PFSK-1 (cell line): ENCODE measurements around the gene SCTR.

ENCODE experiments used
- POLR2AphosphoS5 ChIP-seq: IDR thresholded peaks from 2 replicates; pipeline ENCODE4 v1.6.1; 2012; ENCODE audit warnings: low read depth, mild to moderate bottlenecking, control low read depth, low read length, moderate library complexity
- SIN3A ChIP-seq: IDR thresholded peaks from 2 replicates; pipeline ENCODE4 v1.6.1; 2012; ENCODE audit warnings: mild to moderate bottlenecking, low read length, moderate library complexity, borderline replicate concordance; ENCODE audit not compliant: insufficient read depth
- TAF1 ChIP-seq: IDR thresholded peaks from 2 replicates; pipeline ENCODE4 v1.6.1; 2012; ENCODE audit warnings: low read length, control low read depth, borderline replicate concordance; ENCODE audit not compliant: insufficient read depth
- TF ChIP-seq, protein P1 (sequence below), 2 experiments: IDR thresholded peaks; 2 replicates each; pipeline versions ENCODE4 v1.6.1 to v1.8.0; 2011 to 2012; ENCODE audit warnings: low read depth in 2 of 2, low read length in 2 of 2, control low read depth in 1 of 2, inconsistent platforms in 1 of 2, mild to moderate bottlenecking in 1 of 2, moderate library complexity in 1 of 2; ENCODE audit not compliant: insufficient read depth in 1 of 2

DNA sequence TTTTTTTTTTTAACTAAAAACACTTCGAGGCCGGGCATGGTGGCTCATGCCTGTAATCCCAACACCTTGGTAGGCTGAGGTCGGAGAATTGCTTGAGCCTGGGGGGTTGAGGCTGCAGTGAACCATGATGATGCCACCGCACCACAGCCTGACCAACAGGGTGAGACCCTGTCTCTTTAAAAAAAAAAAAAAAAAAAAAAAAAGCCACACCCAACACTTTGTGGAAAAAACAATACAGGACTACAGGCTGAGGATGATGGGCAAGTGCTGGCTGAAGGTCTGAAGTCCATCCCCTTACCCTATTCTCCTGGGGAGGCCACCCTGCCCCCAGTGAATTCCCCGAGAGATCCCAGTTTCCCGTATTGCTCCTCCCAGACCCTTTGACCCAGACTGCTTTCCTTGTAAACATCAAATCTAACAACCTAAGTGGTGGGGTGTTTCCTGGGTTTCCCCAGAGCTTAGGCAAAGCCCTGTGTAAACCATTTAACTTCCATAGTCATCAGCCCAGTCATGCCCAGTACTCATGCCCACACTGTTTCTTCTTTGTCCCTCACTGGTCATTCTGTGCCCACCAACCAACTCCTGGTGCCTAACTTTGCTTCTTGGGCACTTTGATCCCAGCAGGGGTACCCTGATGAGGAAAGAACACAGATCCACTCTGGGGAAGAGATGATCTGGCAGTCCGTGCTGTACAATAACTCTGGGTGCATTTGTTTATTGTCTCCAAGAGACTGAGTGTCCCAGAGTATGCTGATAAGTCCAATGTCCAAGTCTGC is 98.5 kb downstream of the SCTR start:
- no peak for TF ChIP-seq TAF1
- no peak for TF ChIP-seq POLR2AphosphoS5
- TF ChIP-seq, protein P1, sequence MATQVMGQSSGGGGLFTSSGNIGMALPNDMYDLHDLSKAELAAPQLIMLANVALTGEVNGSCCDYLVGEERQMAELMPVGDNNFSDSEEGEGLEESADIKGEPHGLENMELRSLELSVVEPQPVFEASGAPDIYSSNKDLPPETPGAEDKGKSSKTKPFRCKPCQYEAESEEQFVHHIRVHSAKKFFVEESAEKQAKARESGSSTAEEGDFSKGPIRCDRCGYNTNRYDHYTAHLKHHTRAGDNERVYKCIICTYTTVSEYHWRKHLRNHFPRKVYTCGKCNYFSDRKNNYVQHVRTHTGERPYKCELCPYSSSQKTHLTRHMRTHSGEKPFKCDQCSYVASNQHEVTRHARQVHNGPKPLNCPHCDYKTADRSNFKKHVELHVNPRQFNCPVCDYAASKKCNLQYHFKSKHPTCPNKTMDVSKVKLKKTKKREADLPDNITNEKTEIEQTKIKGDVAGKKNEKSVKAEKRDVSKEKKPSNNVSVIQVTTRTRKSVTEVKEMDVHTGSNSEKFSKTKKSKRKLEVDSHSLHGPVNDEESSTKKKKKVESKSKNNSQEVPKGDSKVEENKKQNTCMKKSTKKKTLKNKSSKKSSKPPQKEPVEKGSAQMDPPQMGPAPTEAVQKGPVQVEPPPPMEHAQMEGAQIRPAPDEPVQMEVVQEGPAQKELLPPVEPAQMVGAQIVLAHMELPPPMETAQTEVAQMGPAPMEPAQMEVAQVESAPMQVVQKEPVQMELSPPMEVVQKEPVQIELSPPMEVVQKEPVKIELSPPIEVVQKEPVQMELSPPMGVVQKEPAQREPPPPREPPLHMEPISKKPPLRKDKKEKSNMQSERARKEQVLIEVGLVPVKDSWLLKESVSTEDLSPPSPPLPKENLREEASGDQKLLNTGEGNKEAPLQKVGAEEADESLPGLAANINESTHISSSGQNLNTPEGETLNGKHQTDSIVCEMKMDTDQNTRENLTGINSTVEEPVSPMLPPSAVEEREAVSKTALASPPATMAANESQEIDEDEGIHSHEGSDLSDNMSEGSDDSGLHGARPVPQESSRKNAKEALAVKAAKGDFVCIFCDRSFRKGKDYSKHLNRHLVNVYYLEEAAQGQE (IDR thresholded peaks at IDR 0.05; ENCODE audit: insufficient read depth in 1 of 2, low read depth in 2 of 2, low read length in 2 of 2): no peak
- TF ChIP-seq SIN3A: no peak
